ENCODE results near the gene GKN1. TPM values are rescaled to one million over a fixed set of nuclear protein-coding genes. Genes with fewer than 3 reads are reported as not detected.

GKN1 gene
- total and polyA plus RNA-seq, 7 donors, result 0.21 to 0.23 TPM; not detected in 5

- intact Hi-C loops (cut with DNase I), result loop anchor here in 1 of 2 donors (5.0 kb wide), 1 partner anchor 367 kb away; no protein-coding TSS in a partner anchor
- ATAC-seq, result no peak
- WGBS, 3 donors, result 86 to 94% (median 89%) methylated on average over 1 of the region's 1 CpG
These were observed 34.1 kb upstream of the GKN1 start for GRCh38 chr2:68940369-68940768.

GRCh38 chr2:68942827-68943226 lies 31.6 kb upstream of the GKN1 start:
- no peaks in the 10 kb centered on the region for H3K4me1 ChIP-seq
- ATAC-seq, result no peak
- no peak overlapping the region for H3K4me3 ChIP-seq
- peaks cover 3% of the 10 kb centered on the region for H3K9me3 ChIP-seq
- no peak for TF ChIP-seq CTCF (IDR thresholded peaks at IDR 0.05)
- DNase-seq, result no peak
- intact Hi-C loops (cut with DNase I), result loop anchor here in 1 of 2 donors (5.0 kb wide), 1 partner anchor 364 kb away; no protein-coding TSS in a partner anchor
- no peaks in the 10 kb centered on the region for H3K36me3 ChIP-seq (ENCODE audit: insufficient read depth in 1 of 2, low read depth in 1 of 2)
- H3K27ac ChIP-seq, result no peak overlapping the region
- no peaks in the 10 kb centered on the region for H3K27me3 ChIP-seq (ENCODE audit: insufficient read depth in 3 of 3, low read length in 2 of 3)

More at GRCh38 chr2:68940369-68940768, 34.1 kb upstream of the GKN1 start:
- Histone ChIP-seq H3K36me3 (ENCODE audit: insufficient read depth in 1 of 2, low read depth in 1 of 2) (no peaks in the 10 kb centered on the region), H3K9me3 (peaks cover 3% of the 10 kb centered on the region), H3K27me3 (ENCODE audit: insufficient read depth in 3 of 3, low read length in 2 of 3) (no peaks in the 10 kb centered on the region), H3K4me1 (no peaks in the 10 kb centered on the region), H3K4me3 (no peak overlapping the region), H3K27ac (no peak overlapping the region)
- TF ChIP-seq CTCF (IDR thresholded peaks at IDR 0.05), result no peak
- no peak for DNase-seq

GRCh38 chr2:68943581-68944568 lies 30.6 kb upstream of the GKN1 start:
- Histone ChIP-seq H3K9me3 (peaks cover 3% of the 10 kb centered on the region), H3K27ac (no peak overlapping the region), H3K27me3 (ENCODE audit: insufficient read depth in 3 of 3, low read length in 2 of 3) (no peaks in the 10 kb centered on the region), H3K4me3 (no peak overlapping the region), H3K4me1 (no peaks in the 10 kb centered on the region), H3K36me3 (ENCODE audit: insufficient read depth in 1 of 2, low read depth in 1 of 2) (no peaks in the 10 kb centered on the region)
- peak; percentile 19 to 54 for DNase-seq
- peak; percentile 28 to 77 (median 64) for ATAC-seq
- intact Hi-C loops (cut with DNase I), result loop anchor here in 1 of 2 donors (5.0 kb wide), 1 partner anchor 363 kb away; no protein-coding TSS in a partner anchor
- WGBS, 3 donors, result 39 to 40% (median 39%) methylated on average over 27 of the region's 27 CpGs
- TF ChIP-seq CTCF (IDR thresholded peaks at IDR 0.05), result peak; percentile 65

- Histone ChIP-seq H3K4me3 (no peak overlapping the region), H3K4me1 (no peaks in the 10 kb centered on the region), H3K36me3 (ENCODE audit: insufficient read depth in 1 of 2, low read depth in 1 of 2) (no peaks in the 10 kb centered on the region), H3K9me3 (no peaks in the 10 kb centered on the region), H3K27ac (no peak overlapping the region), H3K27me3 (ENCODE audit: insufficient read depth in 3 of 3, low read length in 2 of 3) (no peaks in the 10 kb centered on the region)
- intact Hi-C loops (cut with DNase I), result no loop called here
- 71 to 76% (median 72%) methylated on average over 3 of the region's 3 CpGs for WGBS, 3 donors
- no peak for TF ChIP-seq CTCF (IDR thresholded peaks at IDR 0.05)
- DNase-seq (no peak), ATAC-seq (no peak)
These were observed 28.3 kb upstream of the GKN1 start for GRCh38 chr2:68946117-68946516.

All from psoas muscle (tissue), 8 donors.